Lung (tissue), 12 donors: ENCODE measurements around the gene DNAJC8. TPM values are rescaled to one million over a fixed set of nuclear protein-coding genes. Genes with fewer than 3 reads are reported as not detected.
A peak's percentile ranks its signal among the peaks of the same experiment; 100 is the strongest.

Experiments
- ATAC-seq: fragments of 200-7000 bp; cut with Tn5 transposase; one replicate; pipeline ENCODE4 v1.9.1; 2020; ENCODE audit warnings: moderate number of reproducible peaks; ENCODE audit not compliant: insufficient read depth, low FRiP score
- DNase-seq, 3 donors: peaks; one replicate each; pipeline ENCODE4 v3.0.0-alpha.2; 2013 to 2017
- H3K27ac ChIP-seq, 2 donors: one replicate each; pipeline ENCODE4 v1.5.1; 2013; ENCODE audit warnings: mild to moderate bottlenecking in 2 of 2, moderate library complexity in 2 of 2, control low read depth in 1 of 2, inconsistent platforms in 1 of 2, low read depth in 1 of 2, low read length in 1 of 2
- H3K27me3 ChIP-seq, 3 donors: one replicate each; pipeline ENCODE4 v1.5.1; 2013; ENCODE audit warnings: low read length in 2 of 3; ENCODE audit not compliant: control insufficient read depth in 3 of 3, insufficient read depth in 3 of 3
- H3K36me3 ChIP-seq, 4 donors: one replicate each; pipeline ENCODE4 v1.5.1; 2013; ENCODE audit warnings: low read length in 4 of 4, mild to moderate bottlenecking in 1 of 4, moderate library complexity in 1 of 4; ENCODE audit not compliant: control insufficient read depth in 4 of 4, insufficient read depth in 4 of 4
- H3K4me1 ChIP-seq, 5 donors: one replicate each; pipeline ENCODE4 v1.5.1; 2013; ENCODE audit warnings: low read length in 5 of 5, mild to moderate bottlenecking in 2 of 5, moderate library complexity in 1 of 5; ENCODE audit not compliant: control insufficient read depth in 5 of 5, insufficient read depth in 5 of 5
- H3K4me3 ChIP-seq: one replicate; pipeline ENCODE4 v1.5.1; 2013; ENCODE audit warnings: mild to moderate bottlenecking, control low read depth, moderate library complexity
- H3K9ac ChIP-seq, 2 donors: one replicate each; pipeline ENCODE4 v1.5.1; 2013; ENCODE audit warnings: low read length in 2 of 2, control low read depth in 1 of 2; ENCODE audit not compliant: insufficient read depth in 1 of 2
- H3K9me3 ChIP-seq, 4 donors: one replicate each; pipeline ENCODE4 v1.5.1; 2013; ENCODE audit warnings: low read length in 3 of 4, mild to moderate bottlenecking in 1 of 4, moderate library complexity in 1 of 4; ENCODE audit not compliant: control insufficient read depth in 4 of 4, insufficient read depth in 3 of 4
- CTCF ChIP-seq: IDR thresholded peaks from 2 replicates; pipeline ENCODE4 v1.5.1; 2012; ENCODE audit warnings: mild to moderate bottlenecking; ENCODE audit errors: control extremely low read depth, extremely low read depth
- WGBS, 2 donors: extraction: QIAGEN DNeasy Blood & Tissue Kit; methylation state at CpG; one replicate each; pipeline ENCODE4 v1.1.7; 2013; 5-methylcytosine and 5-hydroxymethylcytosine counted together
- polyA plus RNA-seq, 2 donors: library from polyadenylated mRNA; stranded (reverse); fragments of 200-250 nt; gene quantifications; one replicate each; pipeline ENCODE4 v1.2.1, GENCODE V29; 2013
- total RNA-seq, 2 donors: library from RNA; depleted of rRNA in 1 of 2; stranded (reverse); fragments of >200 nt in 1 of 2; gene quantifications; one replicate each; pipeline ENCODE4 v1.2.1, GENCODE V29; 2014 to 2021
- donor health status: control.
- donor health status: control.
- donor health status: Bipolar disorder and iron deficiency.
- donor health status: healthy.
- donor health status: DM: yes; HTN: yes; CAD: no.

The DNAJC8 gene
- total and polyA plus RNA-seq, 4 donors, result 38.9 to 84.0 (median 65.8) TPM

DNA sequence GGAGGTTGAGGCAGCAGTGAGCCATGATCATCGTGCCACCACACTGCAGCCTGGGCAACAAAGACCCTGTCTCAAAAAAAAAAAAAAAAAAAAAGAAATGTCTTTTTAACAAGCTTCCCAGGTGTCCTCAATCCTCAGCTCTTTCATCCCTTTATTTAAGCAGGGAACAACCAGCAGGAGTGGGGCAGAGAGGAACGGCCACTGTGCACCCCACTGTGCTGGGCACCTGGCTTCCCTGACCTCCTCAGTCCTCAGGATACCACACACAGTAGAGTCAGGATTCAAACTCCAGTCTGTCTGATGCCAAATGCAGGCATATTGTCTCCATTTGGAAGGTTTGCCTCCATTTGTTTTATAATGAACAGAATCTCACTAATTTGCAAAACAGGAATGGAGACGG lies 36.5 kb downstream of the DNAJC8 start:
- WGBS, 2 donors, result 88 to 95% methylated on average over 3 of the region's 3 CpGs
- peaks cover 15 to 32% (median 18%) of the 10 kb centered on the region in 4 donors for H3K36me3 ChIP-seq
- no peaks in the 10 kb centered on the region for H3K27me3 ChIP-seq
- DNase-seq (no peak), ATAC-seq (no peak)
- H3K9ac ChIP-seq, result no peak overlapping the region
- H3K4me1 ChIP-seq, result peaks cover 0 to 7% (median 0%) of the 10 kb centered on the region in 5 donors
- H3K4me3 ChIP-seq, result no peak overlapping the region
- TF ChIP-seq CTCF, result no peak
- H3K9me3 ChIP-seq, result no peaks in the 10 kb centered on the region
- no peak overlapping the region for H3K27ac ChIP-seq

DNA sequence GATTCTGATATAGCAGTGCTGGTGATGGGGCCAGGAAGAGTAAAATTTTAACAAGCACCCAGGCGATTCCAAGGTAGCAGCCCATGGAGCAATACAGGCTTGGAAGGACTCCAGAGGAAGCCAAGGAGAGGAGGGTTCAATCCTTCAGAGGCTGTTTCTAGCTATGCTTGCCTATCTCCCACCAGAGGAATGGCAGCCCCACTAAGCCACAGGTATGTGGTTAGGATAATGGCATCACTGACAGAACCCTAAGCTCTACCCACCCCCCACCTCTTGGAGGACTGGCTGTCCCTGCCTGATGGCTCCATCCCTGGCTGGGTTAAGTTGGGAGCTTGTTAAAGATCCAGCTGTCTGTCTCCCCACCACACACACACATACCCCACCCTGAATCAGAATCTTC lies 37.0 kb downstream of the DNAJC8 start:
- Histone ChIP-seq H3K4me3 (no peak overlapping the region), H3K9ac (no peak overlapping the region), H3K27ac (no peak overlapping the region), H3K36me3 (peaks cover 12 to 26% (median 14%) of the 10 kb centered on the region in 4 donors), H3K9me3 (no peaks in the 10 kb centered on the region), H3K27me3 (no peaks in the 10 kb centered on the region), H3K4me1 (peaks cover 0 to 7% (median 0%) of the 10 kb centered on the region in 5 donors)
- DNase-seq (no peak), ATAC-seq (no peak)
- TF ChIP-seq CTCF, result no peak
- WGBS, 2 donors, result 85 to 92% methylated on average over 1 of the region's 1 CpG

- no peaks in the 10 kb centered on the region for H3K27me3 ChIP-seq
- DNase-seq (no peak), ATAC-seq (no peak)
- H3K36me3 ChIP-seq, result peaks cover under 1 to 14% (median 3%) of the 10 kb centered on the region in 4 donors
- no peak overlapping the region for H3K4me3 ChIP-seq
- TF ChIP-seq CTCF, result no peak
- H3K4me1 ChIP-seq, result peaks cover 0 to 7% (median 0%) of the 10 kb centered on the region in 5 donors
- H3K9me3 ChIP-seq, result no peaks in the 10 kb centered on the region
- no peak overlapping the region for H3K9ac ChIP-seq
- H3K27ac ChIP-seq, result peak overlapping the region in 1 of 2 donors; percentile 16
- WGBS, 2 donors, result 77 to 93% methylated on average over 8 of the region's 8 CpGs
These were observed 38.3 kb downstream of the DNAJC8 start for GRCh38 chr1:28194326-28195035.

DNA sequence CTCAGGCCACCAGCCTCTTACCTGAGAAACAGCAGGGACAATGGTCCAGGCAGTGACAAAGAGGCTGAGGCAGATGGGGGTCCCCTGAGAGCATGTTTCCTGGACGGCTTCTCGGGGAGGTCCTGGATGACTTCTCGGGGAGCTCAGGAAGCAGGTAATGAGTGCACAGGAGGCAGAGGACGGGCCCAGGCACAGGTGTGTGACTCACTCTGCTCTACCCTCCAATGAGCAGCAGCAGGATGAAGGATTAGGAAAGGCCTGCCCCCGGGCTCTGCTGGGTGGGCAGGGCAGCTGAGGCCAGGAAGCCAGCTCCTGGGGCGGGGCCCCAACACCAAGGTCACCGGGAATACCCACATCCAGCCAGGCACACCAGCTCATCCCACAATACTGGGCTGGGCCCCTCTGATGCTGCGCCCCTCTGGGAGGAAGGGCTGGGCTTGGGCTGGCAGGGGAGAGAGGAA lies 39.1 kb downstream of the DNAJC8 start:
- H3K9me3 ChIP-seq, result no peaks in the 10 kb centered on the region
- no peak overlapping the region for H3K9ac ChIP-seq
- H3K4me3 ChIP-seq, result no peak overlapping the region
- peaks cover 0 to 7% (median 0%) of the 10 kb centered on the region in 5 donors for H3K4me1 ChIP-seq
- H3K36me3 ChIP-seq, result peaks cover 0 to 8% (median 1%) of the 10 kb centered on the region in 4 donors
- TF ChIP-seq CTCF, result no peak
- DNase-seq (no peak), ATAC-seq (no peak)
- no peak overlapping the region for H3K27ac ChIP-seq
- 69 to 79% methylated on average over 8 of the region's 8 CpGs for WGBS, 2 donors
- H3K27me3 ChIP-seq, result no peaks in the 10 kb centered on the region
